ENCODE results near the gene SLC9A3.

SLC9A3 gene

DNA sequence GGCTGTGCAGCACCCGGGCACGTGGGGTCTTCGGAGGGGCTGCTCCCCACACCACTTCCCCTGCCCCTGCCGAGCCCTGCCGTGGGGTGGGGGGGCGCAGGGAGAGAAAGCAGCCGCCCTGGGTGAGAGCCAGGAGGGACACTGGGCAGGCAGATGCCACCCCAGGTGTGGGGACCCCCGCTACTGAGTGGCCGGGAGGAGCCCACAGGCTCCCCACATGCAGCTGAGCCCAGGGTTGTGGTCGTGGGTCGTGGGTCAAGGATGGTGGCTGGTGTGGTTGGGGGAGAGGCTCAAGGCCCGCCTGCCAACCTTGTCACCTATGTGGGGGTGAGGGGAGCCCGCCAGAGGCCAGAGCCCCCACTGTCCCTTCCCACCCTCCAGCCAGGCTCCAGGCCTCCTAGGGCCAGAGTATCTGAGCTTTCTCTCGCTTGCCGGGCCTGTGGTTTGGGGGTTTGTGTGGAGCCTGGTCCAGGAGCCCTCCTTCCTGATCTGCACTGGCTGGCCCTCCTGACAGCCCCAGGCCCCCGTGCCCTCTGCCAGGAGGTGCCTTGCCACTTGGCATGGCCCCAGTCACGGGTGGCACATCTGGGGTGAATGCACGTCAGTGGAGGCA is 45.8 kb downstream of the SLC9A3 start:
- TF ChIP-seq, protein P1, sequence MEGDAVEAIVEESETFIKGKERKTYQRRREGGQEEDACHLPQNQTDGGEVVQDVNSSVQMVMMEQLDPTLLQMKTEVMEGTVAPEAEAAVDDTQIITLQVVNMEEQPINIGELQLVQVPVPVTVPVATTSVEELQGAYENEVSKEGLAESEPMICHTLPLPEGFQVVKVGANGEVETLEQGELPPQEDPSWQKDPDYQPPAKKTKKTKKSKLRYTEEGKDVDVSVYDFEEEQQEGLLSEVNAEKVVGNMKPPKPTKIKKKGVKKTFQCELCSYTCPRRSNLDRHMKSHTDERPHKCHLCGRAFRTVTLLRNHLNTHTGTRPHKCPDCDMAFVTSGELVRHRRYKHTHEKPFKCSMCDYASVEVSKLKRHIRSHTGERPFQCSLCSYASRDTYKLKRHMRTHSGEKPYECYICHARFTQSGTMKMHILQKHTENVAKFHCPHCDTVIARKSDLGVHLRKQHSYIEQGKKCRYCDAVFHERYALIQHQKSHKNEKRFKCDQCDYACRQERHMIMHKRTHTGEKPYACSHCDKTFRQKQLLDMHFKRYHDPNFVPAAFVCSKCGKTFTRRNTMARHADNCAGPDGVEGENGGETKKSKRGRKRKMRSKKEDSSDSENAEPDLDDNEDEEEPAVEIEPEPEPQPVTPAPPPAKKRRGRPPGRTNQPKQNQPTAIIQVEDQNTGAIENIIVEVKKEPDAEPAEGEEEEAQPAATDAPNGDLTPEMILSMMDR (IDR thresholded peaks at IDR 0.05; ENCODE audit: low read length), result no peak
- no peak for TF ChIP-seq EZH2 (IDR thresholded peaks at IDR 0.05; ENCODE audit: borderline replicate concordance, low read length)

DNA sequence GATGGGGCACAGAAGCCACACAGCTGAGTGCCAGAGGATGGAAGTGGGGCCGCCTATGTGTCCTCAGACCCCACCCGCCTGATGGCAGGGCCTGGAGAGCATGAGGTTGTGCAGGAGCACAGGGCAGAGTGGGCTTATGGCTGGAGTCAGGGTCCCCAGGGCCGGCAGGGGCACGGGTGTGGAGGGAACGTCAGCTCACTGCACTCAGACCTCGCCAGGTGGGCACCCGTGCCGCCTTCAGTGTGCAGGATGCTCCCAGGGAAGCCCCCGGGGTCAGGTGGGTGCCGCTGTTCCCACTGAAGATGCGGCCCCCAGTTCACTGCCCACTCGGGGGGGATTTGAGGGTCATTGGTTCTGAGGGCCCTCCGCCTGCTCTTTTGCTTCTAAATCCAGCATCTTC is 46.4 kb downstream of the SLC9A3 start:
- Histone ChIP-seq H3K9ac (ENCODE audit: low read length) (no peak overlapping the region), H4K20me1 (ENCODE audit: insufficient read depth, low read length) (no peaks in the 10 kb centered on the region), H3K27ac (ENCODE audit: low read depth, low read length, poor library complexity, severe bottlenecking) (no peak overlapping the region), H3F3A (ENCODE audit: insufficient read depth, low read length) (no peaks in the 10 kb centered on the region), H3K9me2 (ENCODE audit: low read depth, low read length) (no peaks in the 10 kb centered on the region), H2AFZ (ENCODE audit: low read length) (no peak overlapping the region), H3K79me2 (ENCODE audit: insufficient read depth, low read length) (no peaks in the 10 kb centered on the region), H3K36me3 (ENCODE audit: insufficient read depth, low read length) (no peaks in the 10 kb centered on the region), H3K9me3 (ENCODE audit: low read length) (no peaks in the 10 kb centered on the region), H3K4me2 (ENCODE audit: low read length) (no peak overlapping the region), H3K27me3 (ENCODE audit: insufficient read depth, low read length) (peaks cover 28% of the 10 kb centered on the region; the same call in 1 of the 2 replicates), H3K4me3 (ENCODE audit: low read depth, low read length, poor library complexity, severe bottlenecking) (no peak overlapping the region), H3K4me1 (ENCODE audit: insufficient read depth, low read length, severe bottlenecking) (peaks cover 12% of the 10 kb centered on the region)
- TF ChIP-seq, protein P1 (IDR thresholded peaks at IDR 0.05; ENCODE audit: low read length), result no peak
- TF ChIP-seq EZH2 (IDR thresholded peaks at IDR 0.05; ENCODE audit: borderline replicate concordance, low read length), result no peak

More for the DNA sequence above, 45.8 kb downstream of the SLC9A3 start:
- peaks cover 28% of the 10 kb centered on the region; the same call in 1 of the 2 replicates for H3K27me3 ChIP-seq (ENCODE audit: insufficient read depth, low read length)
- no peak overlapping the region for H3K27ac ChIP-seq (ENCODE audit: low read depth, low read length, poor library complexity, severe bottlenecking)
- no peak overlapping the region for H3K4me2 ChIP-seq (ENCODE audit: low read length)
- H3K4me3 ChIP-seq (ENCODE audit: low read depth, low read length, poor library complexity, severe bottlenecking), result no peak overlapping the region
- peaks cover 11% of the 10 kb centered on the region for H3K4me1 ChIP-seq (ENCODE audit: insufficient read depth, low read length, severe bottlenecking)
- H4K20me1 ChIP-seq (ENCODE audit: insufficient read depth, low read length), result no peaks in the 10 kb centered on the region
- no peaks in the 10 kb centered on the region for H3K9me3 ChIP-seq (ENCODE audit: low read length)
- H3K79me2 ChIP-seq (ENCODE audit: insufficient read depth, low read length), result no peaks in the 10 kb centered on the region
- H2AFZ ChIP-seq (ENCODE audit: low read length), result no peak overlapping the region
- no peaks in the 10 kb centered on the region for H3K9me2 ChIP-seq (ENCODE audit: low read depth, low read length)
- H3F3A ChIP-seq (ENCODE audit: insufficient read depth, low read length), result no peaks in the 10 kb centered on the region
- no peaks in the 10 kb centered on the region for H3K36me3 ChIP-seq (ENCODE audit: insufficient read depth, low read length)
- H3K9ac ChIP-seq (ENCODE audit: low read length), result no peak overlapping the region

DNA sequence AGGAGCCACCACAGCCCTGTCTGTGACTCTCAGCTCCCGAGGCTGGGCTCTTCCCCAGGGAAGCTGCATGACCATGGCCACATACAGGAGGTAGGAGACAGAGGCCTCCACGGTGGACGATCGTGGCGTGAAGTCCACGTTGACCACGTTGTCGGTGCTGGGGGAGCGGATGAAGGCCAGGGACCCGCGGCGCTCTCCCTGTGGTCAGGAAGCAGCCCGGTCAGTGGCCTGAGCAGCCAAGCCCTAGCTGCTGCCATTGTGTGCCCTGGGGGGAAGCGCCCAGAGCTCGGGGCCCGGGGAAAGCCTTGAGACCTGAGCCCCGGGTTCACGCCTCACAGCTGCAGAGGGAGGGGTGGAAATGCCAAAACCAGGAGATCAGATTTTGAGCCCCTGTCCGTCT is 47.0 kb downstream of the SLC9A3 start:
- Histone ChIP-seq H3K27ac (ENCODE audit: low read depth, low read length, poor library complexity, severe bottlenecking) (no peak overlapping the region), H3K4me1 (ENCODE audit: insufficient read depth, low read length, severe bottlenecking) (peaks cover 14% of the 10 kb centered on the region), H3K27me3 (ENCODE audit: insufficient read depth, low read length) (peaks cover 28% of the 10 kb centered on the region; the same call in 1 of the 2 replicates)

More for the DNA sequence above, 47.0 kb downstream of the SLC9A3 start:
- TF ChIP-seq, protein P1 (IDR thresholded peaks at IDR 0.05; ENCODE audit: low read length), result no peak
- TF ChIP-seq EZH2 (IDR thresholded peaks at IDR 0.05; ENCODE audit: borderline replicate concordance, low read length), result no peak
- H3K9me2 ChIP-seq (ENCODE audit: low read depth, low read length), result no peaks in the 10 kb centered on the region
- no peaks in the 10 kb centered on the region for H3F3A ChIP-seq (ENCODE audit: insufficient read depth, low read length)
- no peak overlapping the region for H3K9ac ChIP-seq (ENCODE audit: low read length)
- no peaks in the 10 kb centered on the region for H3K79me2 ChIP-seq (ENCODE audit: insufficient read depth, low read length)
- no peak overlapping the region for H2AFZ ChIP-seq (ENCODE audit: low read length)
- H3K4me2 ChIP-seq (ENCODE audit: low read length), result no peak overlapping the region
- no peaks in the 10 kb centered on the region for H4K20me1 ChIP-seq (ENCODE audit: insufficient read depth, low read length)
- no peaks in the 10 kb centered on the region for H3K36me3 ChIP-seq (ENCODE audit: insufficient read depth, low read length)
- no peaks in the 10 kb centered on the region for H3K9me3 ChIP-seq (ENCODE audit: low read length)
- no peak overlapping the region for H3K4me3 ChIP-seq (ENCODE audit: low read depth, low read length, poor library complexity, severe bottlenecking)
